Epithelial cell of esophagus (primary cell): ENCODE data around the gene PTGDR.
A peak's percentile ranks its signal among the peaks of the same experiment; 100 is the strongest.

Experiments used
- DNase-seq: peaks from one replicate; pipeline ENCODE4 v3.0.0; 2010; ENCODE audit warnings: low read depth
- H3K4me3 ChIP-seq: 2 replicates; pipeline ENCODE4 v1.5.1; 2011; ENCODE audit warnings: mild to moderate bottlenecking, low read length, control low read depth
- CTCF ChIP-seq: IDR thresholded peaks from 2 replicates; pipeline ENCODE4 v1.5.1; 2011; ENCODE audit warnings: low read depth, mild to moderate bottlenecking, low read length, control low read depth, inconsistent platforms; ENCODE audit not compliant: insufficient read depth; ENCODE audit errors: missing control alignments

The PTGDR gene

GRCh38 chr14:52271538-52271937 lies 4.0 kb downstream of the PTGDR start:
- DNase-seq = no peak
- no peak overlapping the region for H3K4me3 ChIP-seq
- TF ChIP-seq CTCF = no peak

GRCh38 chr14:52272375-52272774 lies 4.9 kb downstream of the PTGDR start:
- DNase-seq = peak; percentile 33
- peak; percentile 44 for TF ChIP-seq CTCF
- no peak overlapping the region for H3K4me3 ChIP-seq

GRCh38 chr14:52275372-52275771 lies 7.9 kb downstream of the PTGDR start:
- DNase-seq = no peak
- no peak for TF ChIP-seq CTCF
- no peak overlapping the region for H3K4me3 ChIP-seq

GRCh38 chr14:52277552-52277951 lies 10.1 kb downstream of the PTGDR start:
- H3K4me3 ChIP-seq = no peak overlapping the region
- DNase-seq = peak; percentile 84
- no peak for TF ChIP-seq CTCF

GRCh38 chr14:52279408-52279807 lies 11.9 kb downstream of the PTGDR start:
- no peak for TF ChIP-seq CTCF
- peak; percentile 58 for DNase-seq
- H3K4me3 ChIP-seq = no peak overlapping the region

GRCh38 chr14:52283099-52283498 lies 15.6 kb downstream of the PTGDR start:
- no peak for DNase-seq
- H3K4me3 ChIP-seq = no peak overlapping the region
- TF ChIP-seq CTCF = no peak
